GM19099 (cell line): ENCODE data around the gene TANC1.

Source experiments
- POLR2A ChIP-seq: IDR thresholded peaks from 3 replicates; pipeline ENCODE4 v1.6.1; 2011; ENCODE audit warnings: low read depth; ENCODE audit not compliant: insufficient read length; ENCODE audit errors: extremely low read depth

TANC1 gene

GRCh38 chr2:159213296-159213695 lies 244.9 kb downstream of the TANC1 start:
- TF ChIP-seq POLR2A, result no peak

GRCh38 chr2:159214325-159214865 lies 246.0 kb downstream of the TANC1 start:
- TF ChIP-seq POLR2A, result no peak

- no peak for TF ChIP-seq POLR2A
These were observed 246.7 kb downstream of the TANC1 start for GRCh38 chr2:159215116-159215515.

- TF ChIP-seq POLR2A, result no peak
These were observed 249.2 kb downstream of the TANC1 start for GRCh38 chr2:159217676-159218075.

- no peak for TF ChIP-seq POLR2A
These were observed 249.9 kb downstream of the TANC1 start for GRCh38 chr2:159218389-159218788.

GRCh38 chr2:159219394-159219998 lies 251.1 kb downstream of the TANC1 start:
- TF ChIP-seq POLR2A, result no peak

- no peak for TF ChIP-seq POLR2A
These were observed 255.8 kb downstream of the TANC1 start for GRCh38 chr2:159224061-159224813.

GRCh38 chr2:159225025-159226016 lies 256.9 kb downstream of the TANC1 start:
- no peak for TF ChIP-seq POLR2A

GRCh38 chr2:159226059-159226461 lies 257.6 kb downstream of the TANC1 start:
- no peak for TF ChIP-seq POLR2A

- TF ChIP-seq POLR2A, result no peak
These were observed 258.4 kb downstream of the TANC1 start for GRCh38 chr2:159226608-159227385.

- no peak for TF ChIP-seq POLR2A
These were observed 259.0 kb downstream of the TANC1 start for GRCh38 chr2:159227467-159227866.

GRCh38 chr2:159228081-159228581 lies 259.7 kb downstream of the TANC1 start:
- TF ChIP-seq POLR2A, result no peak

- no peak for TF ChIP-seq POLR2A
These were observed 261.2 kb downstream of the TANC1 start for GRCh38 chr2:159229476-159230144.
